Endothelial cell of umbilical vein (primary cell): ENCODE measurements around the gene RMDN2. TPM values are rescaled to one million over a fixed set of nuclear protein-coding genes. Genes with fewer than 3 reads are reported as not detected.

Source experiments
- BruUV-seq: library from RNA; stranded (reverse); fragments of 400-500 nt; replicated peaks from 2 replicates; lab custom pipeline; 2021; lab: Mats Ljungman, UMichigan
- CTCF ChIA-PET: fragments of 300-600, 350-600 bp; sonication (Branson Sonifier 250); formaldehyde crosslinking; loops from one replicate; lab custom pipeline; 2021; ENCODE audit warnings: antibody characterized with exemption, inconsistent platforms; lab: Charles Lee
- POLR2A ChIA-PET: fragments of 300-600, 350-600 bp; sonication (Branson Sonifier 250); formaldehyde crosslinking; loops from one replicate; lab custom pipeline; 2021; ENCODE audit warnings: antibody characterized with exemption, inconsistent platforms; lab: Charles Lee
- DNase-seq: peaks from one replicate; pipeline ENCODE4 v3.0.0-alpha.2; 2011; ENCODE audit warnings: low read depth, low spot score
- FAIRE-seq: peaks from 2 replicates; lab custom pipeline; 2011; peaks lifted over from hg19 to GRCh38; lab: Jason Lieb, UNC
- H2AFZ ChIP-seq: 2 replicates; pipeline ENCODE4 v1.6.0; 2012; ENCODE audit warnings: low read depth, low read length, control low read depth, inconsistent platforms
- H3K27ac ChIP-seq: 2 replicates; pipeline ENCODE4 v1.5.1; 2011; ENCODE audit warnings: low read depth, mild to moderate bottlenecking, control low read depth, low read length, moderate library complexity; ENCODE audit not compliant: insufficient read depth
- H3K27me3 ChIP-seq, 2 experiments: 2 replicates each; pipeline versions ENCODE4 v1.6.0 to v1.6.1; 2011; ENCODE audit warnings: low read length in 2 of 2, mixed read lengths in 1 of 2; ENCODE audit not compliant: control insufficient read depth in 2 of 2, insufficient read depth in 2 of 2
- H3K36me3 ChIP-seq, 2 experiments: 2 replicates in 1 of 2; 3 replicates in 1 of 2; pipeline ENCODE4 v1.5.1; 2011; ENCODE audit warnings: low read length in 2 of 2, mild to moderate bottlenecking in 1 of 2, moderate library complexity in 1 of 2; ENCODE audit not compliant: control insufficient read depth in 2 of 2, insufficient read depth in 2 of 2; ENCODE audit errors: extremely low read depth in 1 of 2
- H3K4me1 ChIP-seq: 3 replicates; pipeline ENCODE4 v1.5.1; 2011; ENCODE audit warnings: mild to moderate bottlenecking, low read length; ENCODE audit not compliant: control insufficient read depth, insufficient read depth; ENCODE audit errors: extremely low read depth
- H3K4me2 ChIP-seq: 2 replicates; pipeline ENCODE4 v1.6.1; 2011; ENCODE audit warnings: low read length, control low read depth, mixed read lengths; ENCODE audit not compliant: insufficient read depth
- H3K4me3 ChIP-seq, 3 experiments: fragments of 200-600 bp in 1 of 3; sonication (generic), shearing (Covaris generic) in 1 of 3; replicated peaks in 1 of 3; 2 replicates each; pipeline ENCODE4 v1.5.1; 2011 to 2016; ENCODE audit warnings: control low read depth in 3 of 3, low read length in 3 of 3, mild to moderate bottlenecking in 2 of 3, inconsistent platforms in 1 of 3, low read depth in 1 of 3, moderate library complexity in 1 of 3; ENCODE audit not compliant: insufficient read depth in 1 of 3
- H3K79me2 ChIP-seq: 2 replicates; pipeline ENCODE4 v1.6.0; 2012; ENCODE audit warnings: low read length, inconsistent platforms; ENCODE audit not compliant: control insufficient read depth, insufficient read depth
- H3K9ac ChIP-seq: replicated peaks from 2 replicates; pipeline ENCODE3; 2011; ENCODE audit warnings: low read length, control low read depth; ENCODE audit not compliant: insufficient read depth; ENCODE audit errors: extremely low read depth
- H3K9me1 ChIP-seq: replicated peaks from 3 replicates; pipeline ENCODE4 v1.6.0; 2011; ENCODE audit warnings: mild to moderate bottlenecking, low read length; ENCODE audit not compliant: control insufficient read depth, insufficient read depth; ENCODE audit errors: extremely low read depth
- H3K9me3 ChIP-seq: replicated peaks from 2 replicates; pipeline ENCODE4 v1.5.1; 2012; ENCODE audit warnings: low read length, inconsistent platforms; ENCODE audit not compliant: control insufficient read depth, insufficient read depth
- H4K20me1 ChIP-seq: replicated peaks from 2 replicates; pipeline ENCODE3; 2011; ENCODE audit warnings: mild to moderate bottlenecking, low read length; ENCODE audit not compliant: control insufficient read depth, insufficient read depth; ENCODE audit errors: extremely low read depth
- EZH2 ChIP-seq: IDR thresholded peaks from 2 replicates; pipeline ENCODE4 v1.6.1; 2012; ENCODE audit warnings: borderline replicate concordance, low read depth, mild to moderate bottlenecking, moderate library complexity, low read length, inconsistent platforms; ENCODE audit not compliant: severe bottlenecking
- FOS ChIP-seq: IDR thresholded peaks from 2 replicates; pipeline ENCODE4 v1.6.1; 2011; ENCODE audit warnings: mild to moderate bottlenecking, low read length, moderate library complexity, borderline replicate concordance; ENCODE audit not compliant: insufficient read depth
- GATA2 ChIP-seq: IDR thresholded peaks from 2 replicates; pipeline ENCODE4 v1.7.0; 2011; ENCODE audit warnings: low read depth, mild to moderate bottlenecking, moderate library complexity, mixed read lengths, low read length; ENCODE audit not compliant: insufficient read length, insufficient read depth
- JUN ChIP-seq: IDR thresholded peaks from 2 replicates; pipeline ENCODE4 v1.6.1; 2011; ENCODE audit warnings: borderline replicate concordance, low read depth; ENCODE audit not compliant: insufficient read length, insufficient read depth
- POLR2A ChIP-seq: IDR thresholded peaks from 2 replicates; pipeline ENCODE4 v1.6.1; 2012; ENCODE audit warnings: low read depth, mild to moderate bottlenecking, control low read depth, low read length
- dilution Hi-C: fragments of 300-500 bp; cut with MboI; formaldehyde crosslinking; loops from one replicate; pipeline ENCODE4 v1.15.0; 2019; ENCODE audit warnings: low sequenced_read_pairs; ENCODE audit not compliant: extremely low pct_ligation_motif_present
- intact Hi-C: fragments of 100-400 bp; cut with micrococcal nuclease; formaldehyde crosslinking; loops from one replicate; pipeline ENCODE4 v1.10.0; 2022
- polyA plus RNA-seq, 4 experiments: library from polyadenylated mRNA; depleted of rRNA in 3 of 4; stranded (reverse) in 3 of 4; unstranded in 1 of 4; fragments of >200 nt; gene quantifications; 2 replicates each; pipeline versions ENCODE4 v1.2.1 to v1.2.3, GENCODE V29; 2011 to 2012; ENCODE audit warnings: missing spikeins in 1 of 4
- total RNA-seq: library from RNA; stranded (reverse); gene quantifications from 2 replicates; pipeline ENCODE4 v1.2.3, GENCODE V29; 2021
- TF ChIP-seq, protein P1 (sequence below): IDR thresholded peaks from 2 replicates; pipeline ENCODE4 v1.6.1; 2011; ENCODE audit not compliant: insufficient read depth, insufficient read length
- TF ChIP-seq, protein P2 (sequence below), 2 donors: IDR thresholded peaks; 1 replicate in 1 of 2; 2 replicates in 1 of 2; pipeline ENCODE4 v1.5.1; 2011; ENCODE audit warnings: low read length in 2 of 2, mild to moderate bottlenecking in 2 of 2, moderate library complexity in 2 of 2, control low read depth in 1 of 2, inconsistent platforms in 1 of 2, low read depth in 1 of 2; ENCODE audit not compliant: insufficient read depth in 1 of 2; ENCODE audit errors: extremely low read depth in 1 of 2

The RMDN2 gene
- total and polyA plus RNA-seq, 2 donors (not counting 3 experiments of a cell fraction or from before 2014, with no cell fraction given) = 0.97 to 2.8 TPM

DNA sequence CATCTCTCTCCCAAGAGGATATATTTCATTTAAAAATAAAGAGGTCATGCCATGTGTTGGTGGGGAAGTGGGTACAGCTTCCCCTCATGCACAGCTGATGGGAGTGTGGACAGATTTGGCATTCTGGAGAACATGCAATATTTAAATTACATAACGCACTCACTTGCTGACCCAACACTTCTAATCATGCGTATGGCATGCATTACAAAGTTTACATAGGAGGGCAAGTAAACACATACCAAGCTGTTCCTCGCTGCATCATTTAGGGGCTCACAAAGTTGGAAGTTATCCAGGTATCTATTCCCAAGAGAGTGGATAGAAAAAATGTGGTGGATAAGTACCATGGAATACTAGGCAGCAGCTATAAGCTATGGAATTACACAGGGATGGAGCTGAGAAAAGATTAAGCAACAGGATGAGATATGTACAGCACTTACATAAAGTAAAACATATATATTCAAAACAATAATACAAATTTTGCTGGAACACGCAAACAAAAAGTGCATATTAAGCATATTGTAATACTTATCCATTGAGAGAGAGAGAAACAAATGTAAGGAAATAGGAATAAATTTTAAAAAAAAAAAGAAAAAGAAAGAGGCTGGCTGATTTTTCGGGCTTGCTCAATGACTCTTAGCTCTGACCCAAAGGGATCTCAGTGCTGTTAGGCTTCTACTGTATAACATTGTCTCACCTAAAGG lies 139.9 kb downstream of the RMDN2 start:
- H3K36me3 ChIP-seq = no peaks in the 10 kb centered on the region
- H3K4me1 ChIP-seq = no peaks in the 10 kb centered on the region
- no peaks in the 10 kb centered on the region for H3K9me3 ChIP-seq
- ChIA-PET CTCF (no interaction called here), POLR2A (no interaction called here)
- no peaks in the 10 kb centered on the region for H4K20me1 ChIP-seq
- no peaks in the 10 kb centered on the region for H3K79me2 ChIP-seq
- no peak overlapping the region for H3K27ac ChIP-seq
- no peak overlapping the region for H3K4me2 ChIP-seq
- DNase-seq (no peak), FAIRE-seq (no peak)
- BruUV-seq = no TSS peak
- no peaks in the 10 kb centered on the region for H3K27me3 ChIP-seq
- H3K9ac ChIP-seq = no peak overlapping the region
- TF ChIP-seq, protein P1, sequence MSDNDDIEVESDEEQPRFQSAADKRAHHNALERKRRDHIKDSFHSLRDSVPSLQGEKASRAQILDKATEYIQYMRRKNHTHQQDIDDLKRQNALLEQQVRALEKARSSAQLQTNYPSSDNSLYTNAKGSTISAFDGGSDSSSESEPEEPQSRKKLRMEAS = no peak
- no peak for TF ChIP-seq GATA2
- TF ChIP-seq POLR2A = no peak
- TF ChIP-seq FOS = no peak
- TF ChIP-seq JUN = no peak
- TF ChIP-seq, protein P2, sequence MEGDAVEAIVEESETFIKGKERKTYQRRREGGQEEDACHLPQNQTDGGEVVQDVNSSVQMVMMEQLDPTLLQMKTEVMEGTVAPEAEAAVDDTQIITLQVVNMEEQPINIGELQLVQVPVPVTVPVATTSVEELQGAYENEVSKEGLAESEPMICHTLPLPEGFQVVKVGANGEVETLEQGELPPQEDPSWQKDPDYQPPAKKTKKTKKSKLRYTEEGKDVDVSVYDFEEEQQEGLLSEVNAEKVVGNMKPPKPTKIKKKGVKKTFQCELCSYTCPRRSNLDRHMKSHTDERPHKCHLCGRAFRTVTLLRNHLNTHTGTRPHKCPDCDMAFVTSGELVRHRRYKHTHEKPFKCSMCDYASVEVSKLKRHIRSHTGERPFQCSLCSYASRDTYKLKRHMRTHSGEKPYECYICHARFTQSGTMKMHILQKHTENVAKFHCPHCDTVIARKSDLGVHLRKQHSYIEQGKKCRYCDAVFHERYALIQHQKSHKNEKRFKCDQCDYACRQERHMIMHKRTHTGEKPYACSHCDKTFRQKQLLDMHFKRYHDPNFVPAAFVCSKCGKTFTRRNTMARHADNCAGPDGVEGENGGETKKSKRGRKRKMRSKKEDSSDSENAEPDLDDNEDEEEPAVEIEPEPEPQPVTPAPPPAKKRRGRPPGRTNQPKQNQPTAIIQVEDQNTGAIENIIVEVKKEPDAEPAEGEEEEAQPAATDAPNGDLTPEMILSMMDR (IDR thresholded peaks at IDR 0.05; ENCODE audit: extremely low read depth in 1 of 2, insufficient read depth in 1 of 2, low read depth in 1 of 2, low read length in 2 of 2) = no peak
- no peak for TF ChIP-seq EZH2
- dilution Hi-C loops (no loop called here), intact Hi-C loops (no loop called here)
- no peak overlapping the region for H3K4me3 ChIP-seq
- H3K9me1 ChIP-seq = no peaks in the 10 kb centered on the region
- H2AFZ ChIP-seq = no peak overlapping the region
